GM23338 (cell line): ENCODE data around the gene ARHGEF2. TPM values are rescaled to one million over a fixed set of nuclear protein-coding genes. Genes with fewer than 3 reads are reported as not detected.

ENCODE experiments used
- ATAC-seq: fragments of 200-7000 bp; cut with Tn5 transposase; 3 replicates; pipeline ENCODE4 v1.9.1; 2020
- DNase-seq: peaks from one replicate; pipeline ENCODE4 v3.0.0-alpha.2; 2015; ENCODE audit warnings: low spot score
- H2AFZ ChIP-seq: fragments of 200-600 bp; sonication (generic); 2 replicates; pipeline ENCODE4 v1.8.0; 2016; ENCODE audit warnings: antibody characterized with exemption, mild to moderate bottlenecking, moderate library complexity
- H3F3A ChIP-seq: fragments of 200-600 bp; sonication (generic); replicated peaks from 2 replicates; pipeline ENCODE4 v1.8.0; 2017; ENCODE audit warnings: antibody characterized with exemption, mixed run types, low read depth
- H3K27ac ChIP-seq: fragments of 200-600 bp; sonication (generic); 2 replicates; pipeline ENCODE4 v1.6.1; 2016; ENCODE audit warnings: low read depth
- H3K27me3 ChIP-seq: fragments of 200-600 bp; sonication (generic); 2 replicates; pipeline ENCODE4 v1.8.0; 2016; ENCODE audit warnings: mild to moderate bottlenecking, mixed run types, moderate library complexity; ENCODE audit not compliant: insufficient read depth
- H3K36me3 ChIP-seq: fragments of 200-600 bp; sonication (generic); 2 replicates; pipeline ENCODE4 v1.8.0; 2016; ENCODE audit warnings: mild to moderate bottlenecking; ENCODE audit not compliant: insufficient read depth
- H3K4me1 ChIP-seq: fragments of 200-600 bp; sonication (generic); 2 replicates; pipeline ENCODE4 v1.8.0; 2016; ENCODE audit warnings: mild to moderate bottlenecking, moderate library complexity; ENCODE audit not compliant: insufficient read depth
- H3K4me2 ChIP-seq: fragments of 200-600 bp; sonication (generic); 2 replicates; pipeline ENCODE4 v1.7.1; 2017; ENCODE audit warnings: mixed run types
- H3K4me3 ChIP-seq: fragments of 200-600 bp; sonication (generic); 2 replicates; pipeline ENCODE4 v1.6.1; 2016; ENCODE audit warnings: mixed run types
- H3K79me2 ChIP-seq: fragments of 200-600 bp; sonication (generic); replicated peaks from 2 replicates; pipeline ENCODE4 v1.8.0; 2017; ENCODE audit warnings: mild to moderate bottlenecking; ENCODE audit not compliant: insufficient read depth
- H3K9me2 ChIP-seq: fragments of 200-600 bp; sonication (generic); 2 replicates; pipeline ENCODE4 v1.8.0; 2017; ENCODE audit not compliant: insufficient read depth
- H4K20me1 ChIP-seq: fragments of 200-600 bp; sonication (generic); replicated peaks from 2 replicates; pipeline ENCODE4 v1.8.0; 2017; ENCODE audit warnings: mild to moderate bottlenecking; ENCODE audit not compliant: insufficient read depth
- H3K27ac Mint-ChIP-seq: 2 replicates; pipeline ENCODE4 v1.8.0; 2020; ENCODE audit warnings: inconsistent platforms, mild to moderate bottlenecking, moderate library complexity, mixed read lengths
- H3K27me3 Mint-ChIP-seq: 3 replicates; pipeline ENCODE4 v1.8.0; 2022; ENCODE audit warnings: low read depth, mild to moderate bottlenecking, moderate library complexity, mixed read lengths, inconsistent platforms; ENCODE audit not compliant: insufficient read depth, poor library complexity
- H3K36me3 Mint-ChIP-seq: 3 replicates; pipeline ENCODE4 v1.8.0; 2021; ENCODE audit warnings: low read depth, mild to moderate bottlenecking, inconsistent platforms, moderate library complexity, mixed read lengths
- H3K4me1 Mint-ChIP-seq: 3 replicates; pipeline ENCODE4 v1.8.0; 2020; ENCODE audit warnings: mild to moderate bottlenecking, inconsistent platforms, mixed read lengths
- H3K4me3 Mint-ChIP-seq: 3 replicates; pipeline ENCODE4 v1.8.0; 2021; ENCODE audit warnings: moderate library complexity, mild to moderate bottlenecking, inconsistent platforms, mixed read lengths
- H3K9me3 Mint-ChIP-seq: 3 replicates; pipeline ENCODE4 v1.8.0; 2020; ENCODE audit warnings: moderate library complexity, mild to moderate bottlenecking, inconsistent platforms, mixed read lengths
- CTCF ChIP-seq, 2 experiments: fragments of 200-600 bp in 1 of 2; sonication (generic) in 1 of 2; conservative IDR thresholded peaks; 2 replicates each; pipeline versions ENCODE4 v1.5.1 to v1.6.1; 2016 to 2017; ENCODE audit warnings: antibody characterized with exemption in 2 of 2, low read depth in 2 of 2, mild to moderate bottlenecking in 2 of 2, moderate library complexity in 1 of 2
- ETS1 ChIP-seq: IDR thresholded peaks from 2 replicates; pipeline ENCODE4 v1.6.1; 2016; ENCODE audit warnings: antibody characterized with exemption
- EZH2 ChIP-seq: fragments of 200-600 bp; sonication (generic); IDR thresholded peaks from one replicate; pipeline ENCODE4 v1.8.0; 2017; ENCODE audit warnings: antibody characterized with exemption, mild to moderate bottlenecking, low read depth; ENCODE audit not compliant: unreplicated experiment
- JUNB ChIP-seq: IDR thresholded peaks from one replicate; pipeline ENCODE4 v1.6.1; 2016; ENCODE audit warnings: antibody characterized with exemption; ENCODE audit not compliant: unreplicated experiment
- REST ChIP-seq: IDR thresholded peaks from one replicate; pipeline ENCODE4 v1.6.1; 2018; ENCODE audit warnings: antibody characterized with exemption; ENCODE audit not compliant: unreplicated experiment
- STAT1 ChIP-seq: IDR thresholded peaks from one replicate; pipeline ENCODE4 v1.6.1; 2016; ENCODE audit warnings: antibody characterized with exemption; ENCODE audit not compliant: unreplicated experiment
- ZNF114 ChIP-seq: fragments of 250-450 bp; sonication (Bioruptor Pico); IDR thresholded peaks from 2 replicates; pipeline ENCODE4 v1.5.0; 2020; ENCODE audit warnings: mild to moderate bottlenecking, moderate library complexity
- polyA plus RNA-seq: library from polyadenylated mRNA; unstranded; fragments of >200 nt; fragmentation: Nextera tagmentation; extraction: Ambion mirVana; gene quantifications from 2 replicates; pipeline ENCODE4 v1.2.1, GENCODE V29; 2016
- total RNA-seq: library from RNA; depleted of rRNA; stranded (reverse); fragments of >200 nt; shearing (Covaris generic); gene quantifications from 2 replicates; pipeline ENCODE4 v1.2.3, GENCODE V29; 2014

ARHGEF2 gene
- total and polyA plus RNA-seq, 2 experiments from 2014 or later: 23.0 to 87.6 TPM

GRCh38 chr1:155971910-155972809, 6.2 kb downstream of the ARHGEF2 start:
- no peaks in the 10 kb centered on the region for H3K27me3 ChIP-seq
- Mint-ChIP-seq H3K9me3 (no peaks in the 10 kb centered on the region), H3K4me3 (no peak overlapping the region), H3K27me3 (peaks cover 23% of the 10 kb centered on the region), H3K4me1 (peaks cover 90% of the 10 kb centered on the region), H3K36me3 (peaks cover 30% of the 10 kb centered on the region), H3K27ac (no peak overlapping the region)
- H3K27ac ChIP-seq: no peak overlapping the region
- no peak overlapping the region for H3K4me2 ChIP-seq
- H3K9me2 ChIP-seq: no peaks in the 10 kb centered on the region
- peaks cover 94% of the 10 kb centered on the region for H3K79me2 ChIP-seq
- no peak for DNase-seq
- ATAC-seq: no peak
- peaks cover 68% of the 10 kb centered on the region for H4K20me1 ChIP-seq
- H3K4me1 ChIP-seq: peaks cover 79% of the 10 kb centered on the region
- 0 out of 2 replicates have a peak, but pooled peaks cover 11% of the 10 kb centered on the region for H3F3A ChIP-seq
- no peak overlapping the region for H3K4me3 ChIP-seq
- TF ChIP-seq REST (no peak), CTCF (conservative IDR thresholded peaks at IDR 0.05; ENCODE audit: low read depth in 2 of 2) (no peak), ETS1 (no peak)
- H2AFZ ChIP-seq: no peak overlapping the region
- no peaks in the 10 kb centered on the region; the same call in 1 of the 2 replicates for H3K36me3 ChIP-seq

GRCh38 chr1:155970531-155971167, 7.7 kb downstream of the ARHGEF2 start:
- peaks cover 65% of the 10 kb centered on the region for H4K20me1 ChIP-seq
- Mint-ChIP-seq H3K9me3 (no peaks in the 10 kb centered on the region), H3K36me3 (peaks cover 44% of the 10 kb centered on the region), H3K4me3 (peak overlapping the region; percentile 12; the same call in 2 of the 3 replicates), H3K27me3 (peaks cover 21% of the 10 kb centered on the region), H3K4me1 (peaks cover 86% of the 10 kb centered on the region), H3K27ac (peak overlapping the region; percentile 41)
- H3K4me2 ChIP-seq: 0 out of 2 replicates have a peak overlapping the region, but pooled peaks have one; percentile 38
- H3K27ac ChIP-seq: peak overlapping the region; percentile 63
- peaks cover 68% of the 10 kb centered on the region for H3K4me1 ChIP-seq
- no peaks in the 10 kb centered on the region; the same call in 1 of the 2 replicates for H3K36me3 ChIP-seq
- no peak overlapping the region for H3K4me3 ChIP-seq
- peaks cover 79% of the 10 kb centered on the region for H3K79me2 ChIP-seq
- DNase-seq (peak; percentile 40), ATAC-seq (peak; percentile 36)
- no peaks in the 10 kb centered on the region for H3K9me2 ChIP-seq
- H3K27me3 ChIP-seq: no peaks in the 10 kb centered on the region
- H2AFZ ChIP-seq: no peak overlapping the region
- 0 out of 2 replicates have a peak, but pooled peaks cover 10% of the 10 kb centered on the region for H3F3A ChIP-seq
- TF ChIP-seq JUNB (no peak), CTCF (conservative IDR thresholded peaks at IDR 0.05; ENCODE audit: low read depth in 2 of 2) (no peak), REST (no peak), EZH2 (no peak), ZNF114 (CRISPR knock-in tag) (no peak), STAT1 (no peak)
